Right cardiac atrium (tissue), 5 donors: Measurements from ENCODE around the gene CRACDL. TPM values are rescaled to one million over a fixed set of nuclear protein-coding genes. Genes with fewer than 3 reads are reported as not detected.

Source experiments
- ATAC-seq, 2 donors: fragments of 200-7000 bp; cut with Tn5 transposase; one replicate each; pipeline versions ENCODE4 v1.8.0 to v1.9.1; 2020; ENCODE audit warnings: moderate library complexity in 2 of 2, mild to moderate bottlenecking in 1 of 2
- DNase-seq, 3 donors: peaks; one replicate each; pipeline ENCODE4 v3.0.0-alpha.2; 2020
- H3K27ac ChIP-seq: one replicate; pipeline ENCODE4 v1.5.1; 2013; ENCODE audit warnings: mild to moderate bottlenecking, low read length, control low read depth, moderate library complexity
- H3K27me3 ChIP-seq: one replicate; pipeline ENCODE4 v1.6.1; 2013; ENCODE audit not compliant: control insufficient read depth, insufficient read depth
- H3K4me1 ChIP-seq: one replicate; pipeline ENCODE4 v1.6.1; 2013; ENCODE audit warnings: low read length; ENCODE audit not compliant: control insufficient read depth, insufficient read depth
- H3K4me3 ChIP-seq: one replicate; pipeline ENCODE4 v1.5.1; 2013; ENCODE audit warnings: low read length, control low read depth
- H3K9me3 ChIP-seq: one replicate; pipeline ENCODE4 v1.6.1; 2013; ENCODE audit warnings: low read length; ENCODE audit not compliant: control insufficient read depth
- WGBS: extraction: QIAGEN DNeasy Blood & Tissue Kit; methylation state at CpG from one replicate; pipeline ENCODE4 v1.1.7; 2013; 5-methylcytosine and 5-hydroxymethylcytosine counted together
- intact Hi-C, 4 donors: fragments of 100-400 bp; cut with DNase I; formaldehyde crosslinking; loops; one replicate each; pipeline versions ENCODE4 v1.11.0 to v1.14.0; 2022 to 2023
- long read RNA-seq, 4 donors: library from polyadenylated mRNA; unstranded; transcript quantifications; one replicate each; pipeline ENCODE4 v2.0.0, GENCODE V29; 2020 to 2021
- polyA plus RNA-seq: library from polyadenylated mRNA; stranded (reverse); fragments of 200-250 nt; gene quantifications from one replicate; pipeline ENCODE4 v1.2.3, GENCODE V29; 2013
- total RNA-seq, 4 donors: library from RNA; stranded (reverse); fragmentation: NEBNext Ultra II Directional; extraction: Animal tissue kit (Norgen Biotek cat#: 25700); gene quantifications; one replicate each; pipeline ENCODE4 v1.2.1, GENCODE V29; 2021
- donor health status: healthy with polysubstance abuse.
- donor health status: DM: no; HTN: yes; CAD: no.
- donor health status: DM: no; HTN: no; CAD: no.
- donor health status: DM: no; HTN: yes; CAD: no; lungs with severe emphysema.
- donor health status: DM: yes; HTN: yes; CAD: no.

The CRACDL gene
- total RNA-seq = 1 to 10 TPM; 4.7 to 5.7 (median 5.1) TPM
- 2.7 TPM for polyA plus RNA-seq
- long read RNA-seq, donor 1, partial matches to known transcripts = 24 of 31 reads
- long read RNA-seq, donor 1, other reads (novel, unspliced or antisense) = 7 of 31 reads
- long read RNA-seq, donor 2, partial matches to known transcripts = 14 of 18 reads
- long read RNA-seq, donor 2, other reads (novel, unspliced or antisense) = 4 of 18 reads
- long read RNA-seq, donor 3, partial matches to known transcripts = 2 of 4 reads
- long read RNA-seq, donor 3, other reads (novel, unspliced or antisense) = 2 of 4 reads
- long read RNA-seq, donor 4, partial matches to known transcripts = 14 of 21 reads
- long read RNA-seq, donor 4, other reads (novel, unspliced or antisense) = 7 of 21 reads

DNA sequence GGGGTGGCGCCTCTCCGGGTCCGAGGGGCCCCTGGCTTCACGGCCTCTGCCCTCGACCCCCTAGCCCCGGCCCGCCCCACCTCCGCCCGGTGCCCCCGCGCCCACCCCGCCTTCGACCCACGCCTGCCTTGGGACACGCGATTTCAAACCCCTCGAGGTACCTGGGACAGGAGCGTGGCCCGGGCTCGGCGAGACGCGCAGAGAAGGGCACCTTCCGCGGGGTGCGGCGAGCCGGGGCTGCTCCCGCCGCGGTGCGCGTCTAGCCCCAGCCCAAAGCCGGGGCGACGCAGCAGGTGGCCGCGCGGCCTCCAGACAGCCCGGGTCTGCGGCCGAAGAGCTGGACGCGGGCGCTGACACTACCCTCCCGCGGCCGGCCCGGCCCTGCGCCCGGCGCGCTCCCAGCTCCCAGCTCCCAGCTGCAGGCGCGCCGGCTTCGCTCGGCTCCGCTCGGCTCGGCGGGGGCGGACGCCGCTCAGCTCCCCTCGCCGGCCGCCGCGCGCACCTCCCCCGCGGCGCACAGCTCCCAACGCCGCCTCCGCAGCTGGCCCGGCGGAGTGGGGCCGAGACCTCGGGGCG is at the start of gene CRACDL:
Gene CRACDL (minus strand): TSS at position 449 of the 576 bp plus-strand sequence. CDS start 89,425 bp downstream, outside the sequence.
- no peaks in the 10 kb centered on the region for H3K27me3 ChIP-seq
- WGBS = under 1% methylated on average over 82 of the region's 82 CpGs

GRCh38 chr2:98975611-98976010 is 39.6 kb upstream of the CRACDL start:
- no peak for DNase-seq
- ATAC-seq = no peak
- Histone ChIP-seq H3K4me3 (no peak overlapping the region), H3K27me3 (no peaks in the 10 kb centered on the region), H3K27ac (no peak overlapping the region), H3K4me1 (no peaks in the 10 kb centered on the region), H3K9me3 (peaks cover 2% of the 10 kb centered on the region)
- intact Hi-C loops = no loop called here
- WGBS = 51% methylated on average over 2 of the region's 2 CpGs

More for the DNA sequence above, at the start of gene CRACDL:
- H3K4me3 ChIP-seq = peak within 1 kb of the TSS; percentile 44
- intact Hi-C loops = no loop called here
- no peaks in the 10 kb centered on the region for H3K4me1 ChIP-seq
- no peak within 1 kb of the TSS for H3K27ac ChIP-seq
- DNase-seq (no peak), ATAC-seq (peak; percentile 35 to 47)
- no peaks in the 10 kb centered on the region for H3K9me3 ChIP-seq

DNA sequence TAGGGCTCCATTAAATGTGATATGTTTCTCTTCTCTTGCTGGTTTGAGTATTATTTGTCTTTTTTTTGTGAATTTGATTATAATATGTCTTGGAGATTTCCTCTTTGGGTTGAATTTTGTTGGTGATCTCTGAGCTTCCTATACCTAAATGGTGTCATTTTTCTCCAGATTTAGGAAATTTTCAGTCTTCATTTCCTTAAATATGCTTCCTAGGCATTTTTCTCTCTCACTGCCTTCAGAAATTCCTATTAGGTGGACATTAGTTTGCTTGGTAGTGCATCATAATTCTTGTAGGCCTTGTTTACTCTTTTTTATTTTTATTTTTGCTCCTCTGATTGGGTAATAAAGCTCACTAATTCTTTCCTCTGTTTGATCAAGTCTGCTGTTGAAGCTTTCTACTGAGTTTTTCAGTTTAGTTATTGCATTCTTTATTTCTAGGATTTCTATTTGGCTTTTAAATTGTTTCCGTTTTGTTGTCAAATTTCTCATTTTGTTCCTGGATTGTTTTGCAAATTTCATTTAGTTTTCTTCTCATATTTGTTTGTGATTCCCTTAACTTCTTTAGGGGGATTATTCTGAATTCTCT is 36.6 kb upstream of the CRACDL start:
- Histone ChIP-seq H3K4me1 (no peaks in the 10 kb centered on the region), H3K4me3 (no peak overlapping the region), H3K9me3 (peaks cover 2% of the 10 kb centered on the region), H3K27me3 (no peaks in the 10 kb centered on the region), H3K27ac (no peak overlapping the region)
- 91% methylated on average over 1 of the region's 1 CpG for WGBS
- no peak for DNase-seq
- no peak for ATAC-seq
- intact Hi-C loops = no loop called here

- Histone ChIP-seq H3K4me1 (no peaks in the 10 kb centered on the region), H3K27me3 (no peaks in the 10 kb centered on the region), H3K9me3 (no peaks in the 10 kb centered on the region), H3K4me3 (no peak overlapping the region), H3K27ac (no peak overlapping the region)
- DNase-seq (no peak), ATAC-seq (no peak)
- WGBS = 63% methylated on average over 7 of the region's 7 CpGs
- intact Hi-C loops = no loop called here
Observed at GRCh38 chr2:98959810-98960507, 23.9 kb upstream of the CRACDL start.

- no peak overlapping the region for H3K27ac ChIP-seq
- ATAC-seq (no peak), DNase-seq (no peak)
- intact Hi-C loops = no loop called here
- no peaks in the 10 kb centered on the region for H3K27me3 ChIP-seq
- 70% methylated on average over 4 of the region's 4 CpGs for WGBS
- H3K4me3 ChIP-seq = no peak overlapping the region
- no peaks in the 10 kb centered on the region for H3K9me3 ChIP-seq
- H3K4me1 ChIP-seq = no peaks in the 10 kb centered on the region
Observed at GRCh38 chr2:98952966-98953365, 16.9 kb upstream of the CRACDL start.

GRCh38 chr2:98948956-98949739 is 13.1 kb upstream of the CRACDL start:
- Histone ChIP-seq H3K27me3 (no peaks in the 10 kb centered on the region), H3K9me3 (no peaks in the 10 kb centered on the region), H3K27ac (no peak overlapping the region), H3K4me3 (no peak overlapping the region), H3K4me1 (no peaks in the 10 kb centered on the region)
- DNase-seq (no peak), ATAC-seq (no peak)
- WGBS = 67% methylated on average over 5 of the region's 5 CpGs
- intact Hi-C loops = no loop called here

DNA sequence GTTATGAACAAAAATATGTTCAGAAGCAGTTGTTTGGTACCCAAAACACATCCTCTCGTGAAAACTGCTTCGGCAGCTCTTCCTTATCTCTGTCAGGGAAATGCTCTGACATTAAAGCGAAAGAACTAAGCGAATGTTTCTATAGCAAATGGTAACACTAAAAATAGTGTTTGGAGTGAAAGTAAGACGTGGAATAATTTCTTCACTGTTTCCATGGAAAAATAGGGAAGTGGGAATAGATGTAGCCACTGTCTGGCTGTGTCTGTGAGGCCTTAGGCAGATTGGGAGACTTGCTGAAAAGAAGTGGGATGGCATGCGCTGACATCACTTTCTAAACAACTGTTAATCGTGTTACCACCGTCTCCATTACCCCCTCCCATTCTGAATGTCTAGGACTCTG is 11.5 kb upstream of the CRACDL start:
- no peaks in the 10 kb centered on the region for H3K27me3 ChIP-seq
- intact Hi-C loops = no loop called here
- H3K27ac ChIP-seq = no peak overlapping the region
- no peak for ATAC-seq
- H3K4me3 ChIP-seq = no peak overlapping the region
- DNase-seq = no peak
- WGBS = 40% methylated on average over 8 of the region's 8 CpGs
- H3K4me1 ChIP-seq = no peaks in the 10 kb centered on the region
- no peaks in the 10 kb centered on the region for H3K9me3 ChIP-seq

DNA sequence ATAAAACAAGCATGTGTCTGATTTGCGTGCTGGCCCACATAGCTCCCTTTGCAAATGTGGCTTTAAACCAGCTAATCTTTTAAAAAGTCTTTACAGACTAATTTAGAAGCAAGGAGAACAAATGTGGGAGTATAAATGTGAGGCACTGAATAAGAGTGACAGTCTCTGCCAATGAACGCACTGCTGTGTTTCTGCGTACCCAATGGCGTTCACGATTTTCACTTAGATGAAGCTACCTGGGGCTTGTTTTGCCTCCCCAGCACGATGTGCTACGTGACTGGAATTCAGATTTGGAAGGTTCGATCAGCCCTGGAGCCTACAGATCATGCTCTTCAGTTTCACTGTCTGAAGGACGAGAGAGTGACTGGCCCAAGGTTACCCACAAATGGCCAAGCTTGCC is 10.8 kb upstream of the CRACDL start:
- ATAC-seq (no peak), DNase-seq (no peak)
- Histone ChIP-seq H3K4me3 (no peak overlapping the region), H3K4me1 (no peaks in the 10 kb centered on the region), H3K27me3 (no peaks in the 10 kb centered on the region), H3K9me3 (no peaks in the 10 kb centered on the region), H3K27ac (no peak overlapping the region)
- intact Hi-C loops = no loop called here
- 79% methylated on average over 9 of the region's 9 CpGs for WGBS

GRCh38 chr2:98944775-98945174 is 8.8 kb upstream of the CRACDL start:
- no peak overlapping the region for H3K27ac ChIP-seq
- no peaks in the 10 kb centered on the region for H3K27me3 ChIP-seq
- intact Hi-C loops = no loop called here
- H3K4me3 ChIP-seq = no peak overlapping the region
- H3K4me1 ChIP-seq = no peaks in the 10 kb centered on the region
- ATAC-seq (no peak), DNase-seq (no peak)
- 97% methylated on average over 2 of the region's 2 CpGs for WGBS
- H3K9me3 ChIP-seq = no peaks in the 10 kb centered on the region

DNA sequence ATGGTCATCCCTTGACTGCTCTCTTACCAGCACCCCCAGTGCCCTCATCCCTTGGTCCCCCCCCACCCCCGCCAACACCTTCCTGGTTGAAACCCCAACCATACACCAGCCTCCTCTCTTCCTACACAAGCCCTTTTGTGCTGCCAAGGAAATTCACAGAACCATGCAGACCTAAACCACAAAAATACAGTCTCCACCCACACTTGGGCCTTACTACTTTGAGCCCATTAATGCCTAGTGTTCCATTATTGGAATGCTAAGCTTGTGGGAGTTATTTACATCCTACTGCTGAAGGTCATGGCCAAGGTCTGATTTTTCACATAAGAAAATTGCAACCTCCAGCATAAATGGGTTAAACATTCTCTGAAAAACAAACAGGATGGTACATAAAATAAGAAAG is 4.1 kb upstream of the CRACDL start:
- no peaks in the 10 kb centered on the region for H3K9me3 ChIP-seq
- H3K4me1 ChIP-seq = no peaks in the 10 kb centered on the region
- no peak overlapping the region for H3K4me3 ChIP-seq
- intact Hi-C loops = no loop called here
- H3K27me3 ChIP-seq = no peaks in the 10 kb centered on the region
- 85% methylated on average over 1 of the region's 1 CpG for WGBS
- ATAC-seq (no peak), DNase-seq (no peak)
- H3K27ac ChIP-seq = no peak overlapping the region
